GM12891 (cell line): Measurements from ENCODE around the gene SLC27A1.

ENCODE experiments used
- POLR2A ChIP-seq: IDR thresholded peaks from 2 replicates; pipeline ENCODE4 v1.6.1; 2011; ENCODE audit warnings: low read depth, low read length, control low read depth
- POLR2AphosphoS5 ChIP-seq: IDR thresholded peaks from 2 replicates; pipeline ENCODE4 v1.6.1; 2011; ENCODE audit warnings: low read depth, low read length, control low read depth
- TAF1 ChIP-seq: IDR thresholded peaks from 2 replicates; pipeline ENCODE4 v1.6.1; 2011; ENCODE audit warnings: low read depth, low read length, control low read depth

GRCh38 chr19:17536955-17537354 is 66.6 kb downstream of the SLC27A1 start:
- TF ChIP-seq POLR2A (no peak), POLR2AphosphoS5 (no peak), TAF1 (no peak)
